ENCODE results near the gene FKBP2.

The FKBP2 gene

DNA sequence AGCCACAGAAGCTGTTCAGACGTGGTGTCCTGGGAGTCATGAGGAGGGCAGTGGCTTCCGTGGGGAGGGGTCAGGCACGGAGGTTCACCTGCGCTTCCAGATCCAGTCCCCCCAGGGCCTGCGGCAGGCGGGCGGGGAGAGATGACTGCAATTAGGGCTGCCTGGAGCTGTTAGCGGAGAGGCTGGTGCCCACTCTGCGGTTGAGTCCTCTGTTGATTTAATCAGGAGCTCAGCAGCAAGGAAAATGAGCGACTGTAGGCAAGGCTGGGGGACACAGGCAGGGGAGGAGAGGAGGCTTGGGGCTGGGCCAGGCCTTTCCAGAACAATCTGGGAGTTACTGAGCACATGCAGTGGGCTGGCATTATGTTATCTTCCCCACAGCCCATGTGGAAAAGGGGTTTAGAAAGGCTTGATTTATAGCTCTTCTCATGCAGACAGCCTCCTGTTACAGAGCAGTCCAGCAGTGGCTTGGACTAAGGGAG is 23.5 kb downstream of the FKBP2 start:
- no peak for DNase-seq (ENCODE audit: low spot score)

GRCh38 chr11:64265176-64266160 is 24.6 kb downstream of the FKBP2 start:
- DNase-seq (ENCODE audit: low spot score): no peak

GRCh38 chr11:64266339-64266738 is 25.4 kb downstream of the FKBP2 start:
- no peak for DNase-seq (ENCODE audit: low spot score)

DNA sequence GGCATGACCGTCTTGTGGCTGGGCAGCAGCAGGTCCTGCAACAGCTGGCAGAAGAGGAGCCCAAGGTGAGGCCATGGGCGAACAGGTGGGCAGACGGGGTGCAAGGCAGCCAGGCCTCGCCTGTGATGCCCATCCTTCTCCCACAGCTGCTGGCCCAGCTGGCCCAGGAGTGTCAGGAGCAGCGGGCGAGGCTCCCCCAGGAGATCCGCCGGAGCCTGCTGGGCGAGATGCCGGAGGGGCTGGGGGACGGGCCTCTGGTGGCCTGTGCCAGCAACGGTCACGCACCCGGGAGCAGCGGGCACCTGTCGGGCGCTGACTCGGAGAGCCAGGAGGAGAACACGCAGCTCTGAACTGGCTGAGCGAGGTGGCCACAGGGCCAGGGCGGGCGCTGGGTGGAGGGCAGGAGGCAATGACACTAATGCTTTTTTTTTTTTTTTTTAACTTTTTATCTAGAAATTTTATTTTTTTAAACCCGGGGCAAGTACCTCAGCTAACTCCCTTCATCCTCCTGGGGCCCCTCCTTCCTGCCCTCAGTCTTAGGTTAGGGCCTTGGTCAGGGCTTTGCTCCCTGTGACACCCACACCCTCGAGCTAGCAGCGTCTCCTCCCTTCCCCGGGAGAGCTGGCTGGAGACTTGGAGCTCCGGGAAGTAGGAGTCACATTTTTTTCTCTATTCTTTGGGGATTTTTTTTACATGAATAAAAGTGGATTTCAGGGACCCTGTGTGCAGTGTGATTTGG is 26.5 kb downstream of the FKBP2 start:
- no peak for DNase-seq (ENCODE audit: low spot score)

DNA sequence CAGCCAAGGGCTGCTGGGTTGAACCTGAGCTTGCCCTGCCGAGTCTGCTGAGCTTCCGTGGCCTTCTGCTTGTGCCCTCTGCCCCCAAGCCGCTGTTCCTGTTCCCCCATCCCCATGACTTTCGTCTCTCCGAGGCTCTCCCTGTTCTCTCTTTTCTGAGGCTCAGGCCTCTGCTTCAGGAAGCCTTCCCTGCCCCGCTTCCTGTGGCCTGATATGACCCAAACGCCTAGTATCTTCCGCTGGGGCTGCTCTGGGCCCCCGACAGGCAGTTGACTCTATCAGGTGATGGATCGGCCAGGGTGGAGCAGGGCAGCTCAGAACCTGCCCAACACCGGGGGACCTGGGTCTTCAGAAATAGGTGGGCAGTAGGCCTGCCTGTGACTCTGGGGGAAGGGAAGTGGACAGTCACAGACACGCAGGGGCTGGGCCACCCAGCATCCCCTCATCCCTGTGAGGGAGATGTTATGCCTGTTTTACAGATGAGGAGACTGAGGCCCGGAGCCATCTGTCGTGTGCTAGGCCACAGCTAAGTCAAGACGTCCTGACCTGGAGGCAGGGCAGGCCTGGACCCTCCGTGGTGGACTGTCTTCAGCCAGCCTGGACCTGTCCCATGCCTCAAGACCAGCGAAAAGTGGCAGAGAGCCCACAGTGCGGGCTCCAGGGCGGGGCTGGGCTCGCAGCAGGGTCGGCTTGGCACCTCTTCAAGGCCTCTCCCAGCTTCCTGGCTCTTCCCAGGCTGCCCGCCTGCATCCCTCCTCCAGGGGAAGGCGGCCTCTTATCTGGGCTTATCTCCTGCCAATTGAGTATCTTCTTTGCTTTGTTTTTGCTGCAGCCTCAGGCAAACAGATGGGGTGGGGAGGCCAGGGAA is 27.4 kb downstream of the FKBP2 start:
- no peak for DNase-seq (ENCODE audit: low spot score)

GRCh38 chr11:64268893-64269539 is 28.1 kb downstream of the FKBP2 start:
- peak; percentile 50 for DNase-seq (ENCODE audit: low spot score)

- DNase-seq (ENCODE audit: low spot score): peak; percentile 99
These were observed 28.8 kb downstream of the FKBP2 start for GRCh38 chr11:64269540-64270220.

DNA sequence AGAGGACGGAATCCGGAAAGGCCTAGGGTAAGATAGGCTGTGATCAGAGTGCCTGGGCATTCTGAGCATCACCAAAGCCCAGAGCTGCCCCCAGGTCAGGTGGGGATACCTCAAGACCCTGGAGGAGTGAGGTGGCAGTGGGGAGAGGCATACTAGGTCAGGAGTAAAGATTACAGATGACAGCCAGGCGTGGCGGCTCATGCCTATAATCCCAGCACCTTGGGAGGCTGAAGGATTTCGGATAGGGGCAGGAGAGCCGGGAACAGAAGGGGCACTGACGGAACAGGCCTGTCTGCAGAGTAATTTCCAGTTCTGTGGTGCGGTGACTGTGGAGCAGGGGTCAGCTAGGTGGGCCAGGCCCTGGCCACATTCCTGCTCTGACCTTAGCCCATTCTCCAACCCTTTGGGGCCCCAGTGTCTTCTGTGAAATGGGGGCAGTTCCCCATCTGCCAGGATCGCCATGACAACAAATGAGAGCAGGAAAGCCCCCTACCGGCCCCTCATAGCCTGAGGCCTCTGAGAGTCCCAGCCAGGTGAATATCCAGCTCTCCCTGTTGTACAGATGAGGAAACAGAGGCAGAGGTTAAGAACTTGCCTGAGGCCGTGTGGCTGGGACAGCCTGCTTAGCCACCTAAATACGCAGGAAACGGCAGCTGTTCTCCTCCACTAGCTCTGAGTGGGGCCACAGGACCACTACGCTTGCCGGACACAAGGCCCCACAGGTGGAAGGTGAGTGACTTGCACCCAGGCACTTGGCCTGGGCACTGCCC is 34.3 kb downstream of the FKBP2 start:
- DNase-seq (ENCODE audit: low spot score): no peak

DNA sequence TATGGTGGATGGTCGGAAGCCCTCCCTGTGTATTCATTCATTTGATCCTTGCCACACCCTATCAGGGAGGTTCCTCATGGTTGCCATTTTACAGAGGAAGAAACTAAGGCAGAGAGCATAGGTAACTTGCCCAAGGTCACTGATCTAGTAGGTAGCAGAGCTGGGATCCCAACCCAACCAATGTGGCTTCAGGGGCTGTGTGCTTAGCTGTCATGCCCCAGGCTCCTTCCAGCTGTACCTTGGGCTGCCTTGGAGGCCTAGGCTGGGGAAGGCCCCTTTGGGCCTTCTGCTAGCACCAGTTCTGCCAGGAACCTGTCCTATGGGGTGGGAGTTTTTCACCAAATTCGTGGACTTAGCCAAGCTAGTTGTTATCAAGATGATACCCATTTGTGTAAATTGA is 34.9 kb downstream of the FKBP2 start:
- DNase-seq (ENCODE audit: low spot score): no peak

- DNase-seq (ENCODE audit: low spot score): no peak
These were observed 35.9 kb downstream of the FKBP2 start for GRCh38 chr11:64276653-64277431.

GRCh38 chr11:64278576-64279190 is 37.8 kb downstream of the FKBP2 start:
- DNase-seq (ENCODE audit: low spot score): no peak

DNA sequence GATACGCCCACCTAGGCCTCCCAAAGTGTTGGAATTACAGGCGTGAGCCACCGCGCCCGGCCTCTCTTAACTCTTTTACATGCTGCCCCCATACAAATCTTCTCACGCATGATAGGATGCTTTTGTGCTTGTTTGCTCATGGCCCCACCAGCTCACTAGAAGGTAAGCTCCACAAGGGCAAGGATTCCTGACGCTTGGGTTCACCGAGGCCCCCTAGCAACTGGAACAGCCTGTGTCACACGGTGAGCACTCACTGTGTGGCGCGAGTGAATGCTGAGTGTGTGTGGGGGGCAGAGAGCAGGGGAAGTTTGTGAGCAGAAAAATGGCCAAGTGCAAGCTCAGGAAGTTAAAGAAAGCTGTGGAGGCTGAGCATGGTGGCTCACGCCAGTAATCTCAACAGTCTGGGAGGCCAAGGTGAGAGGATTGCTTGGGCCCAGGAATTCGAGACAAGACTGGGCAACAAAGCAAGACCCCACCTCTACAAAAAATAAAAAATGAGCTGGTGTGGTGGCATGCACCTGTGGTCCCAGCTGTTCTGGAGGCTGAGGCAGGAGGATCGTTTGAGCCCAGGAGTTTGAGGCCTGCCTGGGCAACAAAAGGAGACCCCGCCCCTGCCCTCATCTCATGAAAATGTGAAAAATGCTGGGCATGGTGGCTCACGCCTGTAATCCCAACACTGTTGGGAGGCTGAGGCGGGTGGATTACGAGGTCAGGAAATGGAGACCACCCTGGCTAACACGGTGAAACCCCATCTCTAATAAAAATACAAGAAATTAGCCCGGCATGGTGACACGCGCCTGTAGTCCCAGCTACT is 41.3 kb downstream of the FKBP2 start:
- no peak for DNase-seq (ENCODE audit: low spot score)

- no peak for DNase-seq (ENCODE audit: low spot score)
These were observed 42.2 kb downstream of the FKBP2 start for GRCh38 chr11:64283092-64283491.

- peak; percentile 95 for DNase-seq (ENCODE audit: low spot score)
These were observed 43.4 kb downstream of the FKBP2 start, which contains the start of gene BAD for GRCh38 chr11:64284048-64284961. BAD (minus strand) TSS chr11:64284665; CDS start chr11:64284368, 297 bp downstream.

GRCh38 chr11:64284962-64285884 is 44.3 kb downstream of the FKBP2 start, which contains the start of gene GPR137:
GPR137 (plus strand) TSS chr11:64285848; CDS start chr11:64286525, 677 bp downstream.
- peak; percentile 88 for DNase-seq (ENCODE audit: low spot score)
